Testis (tissue), 2 donors: ENCODE results near the gene NKX2-3.

Experiments
- POLR2A ChIP-seq: fragments of 450-650 bp; IDR thresholded peaks from one replicate; pipeline ENCODE4 v1.6.1; 2017; ENCODE audit warnings: antibody characterized with exemption, mild to moderate bottlenecking, moderate library complexity
- TF ChIP-seq, protein P1 (sequence below), 3 experiments: fragments of 450-650 bp in 2 of 3; fragments of 200-600 bp in 1 of 3; sonication (generic) in 1 of 3; IDR thresholded peaks; one replicate each; pipeline ENCODE4 v1.5.1; 2016 to 2019; ENCODE audit warnings: antibody characterized with exemption in 3 of 3, mild to moderate bottlenecking in 2 of 3, moderate library complexity in 1 of 3

GRCh38 chr10:99507265-99507664 is 25.5 kb upstream of the NKX2-3 start:
- TF ChIP-seq, protein P1, sequence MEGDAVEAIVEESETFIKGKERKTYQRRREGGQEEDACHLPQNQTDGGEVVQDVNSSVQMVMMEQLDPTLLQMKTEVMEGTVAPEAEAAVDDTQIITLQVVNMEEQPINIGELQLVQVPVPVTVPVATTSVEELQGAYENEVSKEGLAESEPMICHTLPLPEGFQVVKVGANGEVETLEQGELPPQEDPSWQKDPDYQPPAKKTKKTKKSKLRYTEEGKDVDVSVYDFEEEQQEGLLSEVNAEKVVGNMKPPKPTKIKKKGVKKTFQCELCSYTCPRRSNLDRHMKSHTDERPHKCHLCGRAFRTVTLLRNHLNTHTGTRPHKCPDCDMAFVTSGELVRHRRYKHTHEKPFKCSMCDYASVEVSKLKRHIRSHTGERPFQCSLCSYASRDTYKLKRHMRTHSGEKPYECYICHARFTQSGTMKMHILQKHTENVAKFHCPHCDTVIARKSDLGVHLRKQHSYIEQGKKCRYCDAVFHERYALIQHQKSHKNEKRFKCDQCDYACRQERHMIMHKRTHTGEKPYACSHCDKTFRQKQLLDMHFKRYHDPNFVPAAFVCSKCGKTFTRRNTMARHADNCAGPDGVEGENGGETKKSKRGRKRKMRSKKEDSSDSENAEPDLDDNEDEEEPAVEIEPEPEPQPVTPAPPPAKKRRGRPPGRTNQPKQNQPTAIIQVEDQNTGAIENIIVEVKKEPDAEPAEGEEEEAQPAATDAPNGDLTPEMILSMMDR (IDR thresholded peaks at IDR 0.05): no peak
- TF ChIP-seq POLR2A: no peak
